ENCODE data around the gene DMRTB1. TPM values are rescaled to one million over a fixed set of nuclear protein-coding genes. Genes with fewer than 3 reads are reported as not detected.

DMRTB1 gene
- total RNA-seq = not detected in 2 replicates

DNA sequence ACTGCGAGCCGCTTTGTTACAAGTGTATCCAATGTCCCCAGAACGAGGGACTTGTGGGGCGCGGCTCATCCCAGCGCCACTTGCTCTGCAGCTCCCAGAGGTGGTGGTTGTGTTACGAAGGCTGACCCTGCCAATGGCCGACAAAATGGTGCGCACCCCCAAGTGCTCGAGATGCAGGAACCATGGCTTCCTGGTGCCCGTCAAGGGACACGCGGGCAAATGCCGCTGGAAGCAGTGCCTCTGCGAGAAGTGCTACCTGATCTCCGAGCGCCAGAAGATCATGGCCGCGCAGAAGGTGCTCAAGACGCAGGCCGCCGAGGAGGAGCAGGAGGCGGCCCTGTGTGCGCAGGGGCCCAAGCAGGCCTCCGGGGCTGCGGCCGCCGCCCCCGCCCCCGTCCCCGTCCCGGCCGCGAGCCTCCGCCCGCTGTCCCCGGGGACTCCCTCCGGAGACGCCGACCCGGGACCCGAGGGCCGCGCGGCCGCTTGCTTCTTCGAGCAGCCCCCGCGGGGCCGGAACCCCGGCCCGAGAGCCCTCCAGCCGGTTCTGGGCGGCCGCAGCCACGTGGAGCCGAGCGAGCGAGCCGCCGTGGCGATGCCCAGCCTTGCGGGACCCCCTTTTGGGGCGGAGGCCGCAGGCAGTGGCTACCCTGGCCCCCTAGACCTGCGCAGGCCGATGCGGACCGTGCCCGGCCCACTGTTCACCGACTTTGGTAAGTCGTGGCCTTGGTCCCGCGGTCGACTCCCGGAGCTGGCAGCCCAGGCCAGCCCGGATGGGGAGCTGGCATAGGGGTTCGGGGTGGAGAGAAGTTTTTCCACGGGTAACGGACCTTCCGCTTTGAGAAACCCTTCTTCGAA lies at the start of gene DMRTB1:
Gene DMRTB1, plus strand, starts transcription at position 79 of the 855 bp plus-strand sequence. Its CDS starts 55 bp downstream, at position 134.

Other genes with a start within 250 kb of the DMRTB1 start
- 40.3 and 47.2 TPM in 2 replicates for gene CZIB, start 238.8 kb upstream of the DMRTB1 start, total RNA-seq
- gene MAGOH, start 220.9 kb upstream of the DMRTB1 start, total RNA-seq = 56.1 and 76.9 TPM in 2 replicates
- 18.5 and 26.6 TPM in 2 replicates for gene LRP8, start 131.3 kb upstream of the DMRTB1 start, total RNA-seq

Data from endothelial cell of coronary artery (primary cell).